Measurements from ENCODE around the gene DDAH2. TPM values are rescaled to one million over a fixed set of nuclear protein-coding genes. Genes with fewer than 3 reads are reported as not detected.

The DDAH2 gene
- total RNA-seq, 1 donor from 2014 or later: 4.8 TPM

DNA sequence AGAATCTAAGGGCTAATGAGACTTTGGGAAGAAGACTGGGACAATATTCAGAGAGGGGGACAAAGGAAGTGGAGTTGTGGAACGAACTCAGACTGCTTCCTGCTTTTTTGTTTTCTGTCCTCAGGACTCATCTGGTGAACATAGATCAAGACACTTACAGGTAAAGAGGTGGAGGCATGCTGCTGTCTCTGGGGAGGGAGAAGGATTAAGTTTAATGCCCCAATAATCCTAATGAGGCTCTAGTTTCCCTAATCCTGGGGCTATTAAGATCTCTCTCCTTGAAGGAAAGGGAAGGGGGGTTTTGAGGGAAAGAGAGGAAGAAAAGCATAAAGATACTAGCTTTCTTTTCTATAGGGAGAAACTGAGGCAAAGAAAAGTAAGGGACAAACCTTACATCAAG lies 15.3 kb upstream of the DDAH2 start:
- no peaks in the 10 kb centered on the region for H3K9me3 Mint-ChIP-seq
- no peak overlapping the region for H3K4me3 Mint-ChIP-seq
- peaks cover 33% of the 10 kb centered on the region for H3K4me1 Mint-ChIP-seq
- DNase-seq: no peak
- peaks cover 58% of the 10 kb centered on the region for H3K36me3 Mint-ChIP-seq (ENCODE audit: low read depth)
- no peak overlapping the region for H3K27ac Mint-ChIP-seq
- no peaks in the 10 kb centered on the region for H3K27me3 Mint-ChIP-seq
- intact Hi-C loops (cut with micrococcal nuclease): no loop called here

DNA sequence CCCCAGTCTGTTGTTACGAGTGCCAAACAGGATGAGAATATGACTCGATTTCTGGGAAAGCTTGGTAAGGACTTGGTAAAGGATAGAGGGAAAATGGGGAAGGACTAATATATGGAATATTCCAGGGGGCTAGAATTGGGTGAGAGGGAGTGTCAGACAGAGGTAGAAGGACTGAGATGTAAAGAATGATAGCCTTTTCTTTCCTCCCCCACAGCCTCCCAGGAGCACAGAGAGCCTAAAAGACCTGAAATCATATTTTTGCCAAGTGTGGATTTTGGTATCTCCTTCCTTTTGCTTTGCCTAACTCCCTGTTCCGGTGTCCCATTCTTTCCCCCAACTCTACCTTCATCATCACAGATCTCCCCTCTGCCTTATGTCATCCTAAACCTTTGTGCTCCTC lies 13.8 kb upstream of the DDAH2 start:
- H3K4me3 Mint-ChIP-seq: no peak overlapping the region
- peaks cover 52% of the 10 kb centered on the region for H3K36me3 Mint-ChIP-seq (ENCODE audit: low read depth)
- no peak overlapping the region for H3K27ac Mint-ChIP-seq

DNA sequence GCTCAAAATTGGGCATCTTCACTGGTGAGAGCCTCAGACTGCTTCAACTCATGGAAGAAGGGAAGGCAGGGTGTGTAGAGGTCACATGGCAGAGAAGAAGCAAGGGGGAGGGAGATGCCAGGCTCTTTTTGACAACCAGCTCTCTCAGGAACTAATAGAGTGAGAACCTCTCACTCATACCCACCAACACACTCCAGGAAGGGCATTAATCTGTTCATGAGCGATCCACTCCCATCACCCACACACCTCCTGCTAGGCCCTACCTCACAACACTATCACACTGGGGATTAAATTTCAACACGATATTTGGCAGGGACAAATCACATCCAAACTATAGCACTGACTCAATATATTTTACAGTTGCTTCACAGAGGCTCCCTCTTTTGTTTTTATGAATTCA lies 12.7 kb upstream of the DDAH2 start:
- no peaks in the 10 kb centered on the region for H3K27me3 Mint-ChIP-seq
- H3K27ac Mint-ChIP-seq: peak overlapping the region; percentile 67
- peaks cover 44% of the 10 kb centered on the region for H3K36me3 Mint-ChIP-seq (ENCODE audit: low read depth)
- intact Hi-C loops (cut with micrococcal nuclease): no loop called here
- peaks cover 56% of the 10 kb centered on the region for H3K4me1 Mint-ChIP-seq
- DNase-seq: no peak
- H3K4me3 Mint-ChIP-seq: peak overlapping the region; percentile 98
- no peaks in the 10 kb centered on the region for H3K9me3 Mint-ChIP-seq

More for the DNA sequence above, 13.8 kb upstream of the DDAH2 start:
- Mint-ChIP-seq H3K27me3 (no peaks in the 10 kb centered on the region), H3K9me3 (no peaks in the 10 kb centered on the region), H3K4me1 (peaks cover 47% of the 10 kb centered on the region)
- intact Hi-C loops (cut with micrococcal nuclease): no loop called here
- no peak for DNase-seq

DNA sequence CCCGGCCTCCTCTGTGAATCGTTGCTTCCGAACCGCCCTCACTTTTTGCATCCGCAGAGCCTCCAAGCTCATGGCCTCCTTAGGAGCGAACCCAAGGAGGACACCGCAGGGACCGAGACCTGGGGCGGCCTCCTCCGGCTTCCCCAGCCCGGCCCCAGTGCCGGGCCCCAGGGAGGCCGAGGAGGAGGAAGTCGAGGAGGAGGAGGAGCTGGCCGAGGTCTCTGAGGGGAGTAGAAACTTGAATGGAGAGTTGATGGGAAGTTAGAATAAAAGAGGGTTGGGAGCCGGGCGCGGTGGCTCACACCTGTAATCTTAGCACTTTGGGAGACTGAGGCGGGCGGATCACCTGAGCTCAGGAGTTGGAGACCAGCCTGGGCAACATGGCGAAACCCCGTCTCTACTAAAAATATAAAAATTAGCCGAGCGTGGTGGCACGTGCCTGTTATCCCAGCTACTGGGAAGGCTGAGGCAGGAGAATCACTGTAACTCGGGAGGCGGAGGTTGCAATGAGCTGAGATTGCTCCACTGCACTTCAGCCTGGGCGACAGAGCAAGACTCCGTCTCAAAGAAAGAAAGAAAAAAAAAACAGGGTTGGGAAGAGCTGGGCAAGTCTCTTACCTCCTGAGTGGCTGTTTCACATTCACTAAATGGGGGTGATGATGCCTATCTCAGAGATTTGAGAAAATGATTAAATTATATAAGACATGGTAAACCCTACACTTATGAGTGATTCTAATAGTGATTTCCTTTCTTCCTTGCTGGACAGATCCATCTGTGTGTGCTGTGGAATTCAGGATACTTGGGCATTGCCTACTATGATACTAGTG lies 11.5 kb upstream of the DDAH2 start:
- peak overlapping the region; percentile 93 for H3K27ac Mint-ChIP-seq
- H3K9me3 Mint-ChIP-seq: no peaks in the 10 kb centered on the region
- peaks cover 50% of the 10 kb centered on the region for H3K36me3 Mint-ChIP-seq (ENCODE audit: low read depth)
- intact Hi-C loops (cut with micrococcal nuclease): no loop called here
- peak overlapping the region; percentile 98 for H3K4me3 Mint-ChIP-seq
- H3K27me3 Mint-ChIP-seq: no peaks in the 10 kb centered on the region
- peaks cover 58% of the 10 kb centered on the region for H3K4me1 Mint-ChIP-seq
- DNase-seq: peak; percentile 87

DNA sequence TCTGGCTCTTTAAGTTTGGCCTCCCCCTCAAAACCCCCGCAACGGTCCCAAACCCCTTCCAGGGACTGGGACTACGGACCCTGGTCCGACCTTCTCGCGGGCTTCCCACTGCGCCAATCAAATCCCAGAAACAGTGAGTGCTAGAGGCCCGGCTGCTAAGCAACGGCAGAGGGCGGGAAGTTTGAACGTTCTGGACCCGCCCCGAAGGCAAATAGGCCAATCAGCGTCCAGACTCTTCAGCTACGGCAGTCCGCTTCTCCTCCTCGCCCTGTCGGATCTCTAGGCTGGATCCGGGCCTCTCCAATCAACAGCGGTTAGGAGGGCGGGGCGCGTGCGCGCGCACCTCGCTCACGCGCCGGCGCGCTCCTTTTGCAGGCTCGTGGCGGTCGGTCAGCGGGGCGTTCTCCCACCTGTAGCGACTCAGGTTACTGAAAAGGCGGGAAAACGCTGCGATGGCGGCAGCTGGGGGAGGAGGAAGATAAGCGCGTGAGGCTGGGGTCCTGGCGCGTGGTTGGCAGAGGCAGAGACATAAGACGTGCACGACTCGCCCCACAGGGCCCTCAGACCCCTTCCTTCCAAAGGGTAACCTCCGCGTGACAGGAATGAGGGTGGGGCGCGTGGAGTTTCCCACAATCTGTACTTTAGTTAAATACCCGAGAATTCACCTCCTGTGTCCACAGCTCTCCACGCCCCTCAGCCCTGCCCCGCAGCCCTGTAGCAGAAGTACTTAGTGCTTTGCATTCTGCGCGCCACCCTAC lies 10.7 kb upstream of the DDAH2 start, which contains the start of gene MSH5:
MSH5 (plus strand) TSS at position 367 of the 758 bp plus-strand sequence. CDS start 462 bp downstream, outside the sequence.
- DNase-seq: peak; percentile 99
- H3K4me1 Mint-ChIP-seq: peaks cover 54% of the 10 kb centered on the region
- H3K27ac Mint-ChIP-seq: peak within 1 kb of the TSS; percentile 93
- H3K36me3 Mint-ChIP-seq (ENCODE audit: low read depth): peaks cover 50% of the 10 kb centered on the region
- peak within 1 kb of the TSS; percentile 98 for H3K4me3 Mint-ChIP-seq
- no peaks in the 10 kb centered on the region for H3K27me3 Mint-ChIP-seq
- intact Hi-C loops (cut with micrococcal nuclease): loop anchor here (1.0 to 10.0 kb wide), 8 partner anchors 29 to 1575 kb away; partner anchors contain the start of genes ATP6V1G2, HSD17B8, LTB and LY6G5C
- no peaks in the 10 kb centered on the region for H3K9me3 Mint-ChIP-seq

DNA sequence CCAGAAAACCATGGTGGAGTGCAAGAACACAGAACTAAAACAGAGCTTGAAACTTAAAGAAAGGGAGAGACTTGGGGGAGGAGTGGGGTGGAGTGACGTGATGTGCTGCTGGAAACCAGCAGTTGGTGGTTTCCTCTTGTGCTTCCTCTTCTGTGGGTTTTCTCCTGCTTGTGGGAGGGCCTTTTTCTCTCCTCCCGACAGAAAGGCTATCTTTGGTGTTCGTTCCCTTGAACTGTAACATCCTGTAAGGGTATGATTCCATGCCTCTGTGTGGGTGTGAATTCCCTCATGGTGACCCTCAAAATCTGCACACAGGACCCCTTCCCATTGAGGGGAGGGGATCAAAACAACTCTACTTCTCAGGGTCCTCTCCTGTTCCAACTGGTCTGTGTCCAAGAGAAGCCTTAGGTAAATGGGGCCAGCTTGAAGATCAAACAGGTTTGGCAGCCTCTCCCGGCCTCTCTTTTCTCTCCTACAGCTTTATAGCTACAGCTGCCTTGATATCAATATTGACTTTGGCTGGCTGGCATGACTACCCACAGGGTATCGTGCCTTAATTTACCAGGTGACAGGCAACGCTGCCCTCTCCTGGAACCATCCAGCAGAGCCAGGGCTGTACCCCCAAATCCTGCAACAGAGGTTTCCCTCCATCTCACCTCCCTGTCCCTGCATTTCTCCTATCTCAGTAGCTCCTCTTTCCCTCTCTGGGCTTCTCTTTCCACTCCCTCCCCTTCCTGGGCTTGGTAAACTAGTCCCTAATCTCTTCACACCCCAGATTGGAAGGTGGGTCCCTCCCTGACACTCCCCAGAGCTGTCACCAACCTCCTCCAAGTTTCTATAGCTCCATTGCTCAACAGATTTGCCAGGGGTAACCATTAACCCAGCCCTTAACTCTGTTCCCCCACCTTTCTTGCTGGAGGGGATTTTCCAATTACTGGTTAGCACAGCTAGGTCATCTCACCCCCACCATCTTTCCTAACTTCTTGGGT lies 9.2 kb upstream of the DDAH2 start:
- H3K27me3 Mint-ChIP-seq: no peaks in the 10 kb centered on the region
- peaks cover 65% of the 10 kb centered on the region for H3K4me1 Mint-ChIP-seq
- H3K36me3 Mint-ChIP-seq (ENCODE audit: low read depth): peaks cover 56% of the 10 kb centered on the region

DNA sequence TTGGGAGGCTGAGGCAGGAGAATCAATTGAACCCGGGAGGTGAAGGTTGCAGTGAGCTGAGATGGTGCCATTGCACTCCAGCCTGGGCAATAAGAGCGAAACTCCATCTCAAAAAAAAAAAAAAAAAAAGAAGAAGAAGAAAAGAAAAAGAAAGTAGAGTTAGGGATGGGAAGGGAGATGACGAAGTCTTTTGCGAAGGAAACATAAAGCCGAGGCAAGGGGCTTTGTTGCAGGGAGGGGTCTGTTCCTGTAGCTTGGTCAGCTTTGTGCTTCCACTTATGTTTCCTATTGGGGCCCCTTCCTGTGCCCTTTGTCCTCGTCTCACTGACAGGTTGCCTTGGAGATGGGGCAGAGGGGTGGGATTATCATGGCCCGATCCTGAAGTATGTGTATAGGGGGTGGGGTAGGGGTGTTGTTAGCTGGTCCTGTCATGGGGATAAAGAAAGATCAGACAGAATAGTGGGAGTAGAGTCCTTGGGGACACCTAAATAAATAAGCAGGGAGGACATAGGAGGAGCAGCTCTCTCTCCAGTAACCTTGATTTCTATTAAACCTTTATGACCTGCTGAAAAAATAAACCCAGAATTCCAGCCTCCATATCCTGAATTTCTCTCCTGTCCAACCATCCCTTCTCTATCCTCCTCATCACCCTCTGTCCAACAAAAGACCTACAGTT lies 8.4 kb upstream of the DDAH2 start:
- H3K4me3 Mint-ChIP-seq: peak overlapping the region; percentile 98
- H3K36me3 Mint-ChIP-seq (ENCODE audit: low read depth): peaks cover 51% of the 10 kb centered on the region
- peak; percentile 80 for DNase-seq
- peak overlapping the region; percentile 93 for H3K27ac Mint-ChIP-seq
- intact Hi-C loops (cut with micrococcal nuclease): loop anchor here (2.0 to 10.0 kb wide), 5 partner anchors 73 to 1577 kb away; partner anchors contain the start of genes ATP6V1G2, GPANK1, HSD17B8 and LTB
- no peaks in the 10 kb centered on the region for H3K9me3 Mint-ChIP-seq
- peaks cover 64% of the 10 kb centered on the region for H3K4me1 Mint-ChIP-seq
- no peaks in the 10 kb centered on the region for H3K27me3 Mint-ChIP-seq

More for the DNA sequence above, 9.2 kb upstream of the DDAH2 start:
- Mint-ChIP-seq H3K27ac (peak overlapping the region; percentile 93), H3K4me3 (peak overlapping the region; percentile 98), H3K9me3 (no peaks in the 10 kb centered on the region)
- DNase-seq: peak; percentile 92
- intact Hi-C loops (cut with micrococcal nuclease): loop anchor here (1.0 to 10.0 kb wide), 9 partner anchors 9 to 1577 kb away; partner anchors contain the start of genes ATP6V1G2, DDAH2, GPANK1 and HSD17B8

DNA sequence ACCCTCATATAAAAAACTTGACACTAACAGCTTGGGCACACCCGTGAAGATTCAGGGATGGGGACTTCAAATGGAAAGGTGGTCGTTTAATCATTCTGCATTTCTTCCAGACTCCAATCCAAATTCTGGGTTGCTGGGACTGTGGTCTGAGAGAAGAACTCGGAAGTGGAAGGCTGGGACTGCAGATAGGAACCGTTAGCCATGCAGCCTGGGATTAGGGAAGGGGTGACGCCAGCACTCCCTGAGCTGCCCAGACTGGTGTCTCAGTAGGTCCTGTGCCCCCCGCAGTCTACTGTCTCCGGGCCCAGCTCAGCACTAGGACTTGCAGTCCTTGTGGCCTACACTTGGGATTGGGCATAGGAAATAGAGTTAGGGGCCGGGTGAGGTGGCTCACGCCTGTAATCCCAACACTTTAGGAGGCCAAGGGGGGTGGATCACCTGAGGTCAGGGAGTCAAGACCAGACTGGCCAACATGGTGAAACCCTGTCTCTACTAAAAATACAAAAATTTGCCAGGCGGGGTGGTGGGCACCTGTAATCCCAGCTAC lies 7.7 kb upstream of the DDAH2 start:
- intact Hi-C loops (cut with micrococcal nuclease): loop anchor here (1.0 to 10.0 kb wide), 6 partner anchors 34 to 1578 kb away; partner anchors contain the start of genes ABHD16A, ATP6V1G2, GPANK1 and HSD17B8
- Mint-ChIP-seq H3K36me3 (ENCODE audit: low read depth) (peaks cover 53% of the 10 kb centered on the region), H3K27me3 (no peaks in the 10 kb centered on the region), H3K4me1 (peaks cover 68% of the 10 kb centered on the region), H3K9me3 (no peaks in the 10 kb centered on the region), H3K27ac (peak overlapping the region; percentile 93), H3K4me3 (peak overlapping the region; percentile 98)
- peak; percentile 70 for DNase-seq

DNA sequence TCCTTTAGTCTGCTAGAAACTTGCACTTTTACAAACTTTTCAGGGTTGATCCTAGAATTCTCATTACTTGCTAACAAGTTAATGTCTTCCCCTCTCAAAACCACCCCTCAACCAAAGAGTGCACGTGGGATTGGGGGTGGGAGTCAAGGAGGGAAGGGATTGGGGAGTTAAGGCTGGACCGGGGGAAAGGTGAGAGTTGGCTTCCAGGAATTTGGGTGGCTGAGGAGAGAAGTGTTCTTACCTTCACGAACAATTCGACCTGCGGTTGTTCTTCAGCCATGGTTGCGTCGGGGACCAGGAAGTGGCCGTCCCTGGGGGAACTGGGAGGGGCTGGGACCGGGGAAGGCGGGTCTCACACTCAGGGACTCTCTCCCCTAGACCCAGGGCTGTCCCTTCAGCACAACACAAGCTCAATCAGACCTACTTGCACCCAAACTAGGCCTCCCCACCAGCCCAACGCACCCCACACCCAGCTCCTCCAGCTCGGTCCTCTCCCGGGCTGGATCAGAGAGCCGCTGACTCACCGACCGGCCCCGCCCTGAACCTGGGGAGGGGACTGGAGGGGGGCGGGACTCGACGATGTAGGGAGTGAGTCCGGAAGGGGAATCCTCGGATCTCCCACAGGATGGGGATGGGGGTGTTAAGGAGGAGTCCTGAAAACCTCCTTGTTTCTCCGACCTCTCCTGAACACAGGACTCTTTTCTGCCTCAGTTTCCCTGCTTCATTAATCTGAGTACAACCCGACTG lies 7.1 kb upstream of the DDAH2 start, which contains the start of gene CLIC1:
CLIC1 (minus strand) TSS at position 510 of the 747 bp plus-strand sequence; CDS start at position 280, 230 bp downstream.
- Mint-ChIP-seq H3K27me3 (no peaks in the 10 kb centered on the region), H3K9me3 (no peaks in the 10 kb centered on the region), H3K36me3 (ENCODE audit: low read depth) (peaks cover 51% of the 10 kb centered on the region), H3K4me1 (peaks cover 64% of the 10 kb centered on the region), H3K27ac (peak within 1 kb of the TSS; percentile 93), H3K4me3 (peak within 1 kb of the TSS; percentile 98)
- intact Hi-C loops (cut with micrococcal nuclease): loop anchor here (1.0 to 10.0 kb wide), 6 partner anchors 33 to 1579 kb away; partner anchors contain the start of genes ABHD16A, ATP6V1G2, GPANK1 and HSD17B8
- DNase-seq: peak; percentile 95

DNA sequence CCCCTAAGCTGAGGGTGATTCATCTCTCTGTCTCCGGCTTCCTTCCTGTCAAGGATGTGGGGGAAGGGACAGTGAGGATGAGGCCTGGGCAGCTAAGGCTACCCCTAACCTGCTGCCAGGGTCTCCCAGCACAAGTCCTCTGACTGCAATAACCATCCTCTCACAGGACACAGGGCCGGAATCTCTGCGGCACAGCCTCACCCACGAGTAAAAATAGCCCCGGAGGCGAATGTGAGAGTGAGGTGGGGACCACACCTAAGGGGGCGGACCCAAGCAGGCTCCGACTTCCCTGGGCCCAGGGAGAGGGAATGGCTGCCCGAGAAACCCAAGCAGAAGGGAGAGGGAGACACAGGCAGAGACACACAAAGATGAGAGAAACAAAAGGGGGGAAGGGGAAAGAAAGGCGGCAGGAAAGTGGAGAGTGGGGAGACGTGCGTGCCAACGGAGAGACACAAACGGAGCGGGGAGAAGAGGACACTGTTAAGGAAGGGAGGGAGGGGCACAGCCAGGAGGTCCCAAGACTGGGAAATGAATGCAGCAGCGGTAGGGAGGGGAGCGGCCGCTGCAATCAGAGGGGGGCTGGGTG lies 5.8 kb upstream of the DDAH2 start:
- Mint-ChIP-seq H3K4me3 (peak overlapping the region; percentile 98), H3K27ac (peak overlapping the region; percentile 93), H3K4me1 (peaks cover 61% of the 10 kb centered on the region), H3K9me3 (no peaks in the 10 kb centered on the region), H3K27me3 (no peaks in the 10 kb centered on the region), H3K36me3 (ENCODE audit: low read depth) (peaks cover 50% of the 10 kb centered on the region)
- DNase-seq: peak; percentile 89
- intact Hi-C loops (cut with micrococcal nuclease): loop anchor here (2.0 to 10.0 kb wide), 5 partner anchors 100 to 1580 kb away; partner anchors contain the start of genes ATP6V1G2, HSD17B8, LTB and NFKBIL1

DNA sequence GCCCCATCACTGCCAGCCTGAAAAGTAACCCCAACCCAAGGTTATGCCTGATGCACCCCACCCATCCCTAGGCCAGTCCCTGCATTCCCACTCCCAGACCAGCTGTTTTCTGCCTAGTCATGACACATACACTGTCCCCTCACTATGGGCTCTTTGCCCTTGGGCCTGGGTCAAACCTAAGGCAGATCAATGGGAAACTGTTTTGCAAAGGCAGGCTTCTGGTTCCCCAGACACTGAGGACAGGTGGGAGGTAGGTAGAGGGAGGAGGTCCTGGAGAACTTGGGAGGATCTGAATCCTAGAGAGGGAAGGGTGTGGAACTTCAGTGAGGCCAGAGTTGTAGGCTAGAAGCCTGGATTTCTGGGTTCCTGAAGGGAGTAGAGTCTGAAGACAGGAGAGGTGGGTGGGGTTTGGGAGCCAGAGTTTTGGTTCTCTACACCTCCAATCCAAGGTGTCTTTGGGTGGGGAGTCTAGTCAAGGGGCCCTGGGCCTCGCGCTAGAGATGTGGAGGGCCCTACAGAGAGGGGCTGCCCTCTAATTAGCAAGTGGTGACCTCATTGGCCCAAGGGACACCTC lies 5.2 kb upstream of the DDAH2 start:
- Mint-ChIP-seq H3K27ac (peak overlapping the region; percentile 93), H3K4me1 (peaks cover 58% of the 10 kb centered on the region), H3K4me3 (peak overlapping the region; percentile 98), H3K27me3 (no peaks in the 10 kb centered on the region), H3K9me3 (no peaks in the 10 kb centered on the region), H3K36me3 (ENCODE audit: low read depth) (peaks cover 48% of the 10 kb centered on the region)
- peak; percentile 60 for DNase-seq
- intact Hi-C loops (cut with micrococcal nuclease): loop anchor here (2.0 to 10.0 kb wide), 3 partner anchors 100 to 1580 kb away; partner anchors contain the start of genes HSD17B8, RING1, RXRB and SLC39A7
